ENCODE results near the gene MKKS.
"Not testable (repeated sequence)": the region's sequence is repeated elsewhere in the genome, so short reads cannot be mapped to it uniquely, and the experiment has no call there.

The MKKS gene

GRCh38 chr20:10448270-10449156 lies 14.5 kb upstream of the MKKS start:
- DNase-seq (ENCODE audit: low spot score): no peak

- DNase-seq (ENCODE audit: low spot score): no peak
Observed at GRCh38 chr20:10447028-10447427, 13.0 kb upstream of the MKKS start.

- DNase-seq (ENCODE audit: low spot score): no peak
Observed at GRCh38 chr20:10445758-10446157, 11.7 kb upstream of the MKKS start.

- DNase-seq (ENCODE audit: low spot score): no peak
Observed at GRCh38 chr20:10443936-10444335, 9.9 kb upstream of the MKKS start.

- no peak for DNase-seq (ENCODE audit: low spot score)
Observed at GRCh38 chr20:10438217-10438616, 4.2 kb upstream of the MKKS start.

- no peak for DNase-seq (ENCODE audit: low spot score)
Observed at GRCh38 chr20:10436053-10436699, 2.2 kb upstream of the MKKS start.

- DNase-seq (ENCODE audit: low spot score): peak; percentile 99
Observed at GRCh38 chr20:10434832-10435812, 1.1 kb upstream of the MKKS start, which contains the start of gene SLX4IP. SLX4IP (plus strand) TSS chr20:10435305; CDS start chr20:10458205, 22,900 bp downstream.

- DNase-seq (ENCODE audit: low spot score): peak; percentile 99
Observed at GRCh38 chr20:10434467-10434831, 427 bp upstream of the MKKS start.

GRCh38 chr20:10433014-10433622 lies 904 bp downstream of the MKKS start:
- peak; percentile 22 for DNase-seq (ENCODE audit: low spot score)

GRCh38 chr20:10432079-10432478 lies 1.9 kb downstream of the MKKS start:
- DNase-seq (ENCODE audit: low spot score): no peak

GRCh38 chr20:10430704-10431103 lies 3.3 kb downstream of the MKKS start:
- DNase-seq (ENCODE audit: low spot score): no peak

- no peak for DNase-seq (ENCODE audit: low spot score)
Observed at GRCh38 chr20:10430000-10430466, 4.0 kb downstream of the MKKS start.

- no peak for DNase-seq (ENCODE audit: low spot score)
Observed at GRCh38 chr20:10429443-10429981, 4.5 kb downstream of the MKKS start.

GRCh38 chr20:10428008-10428407 lies 6.0 kb downstream of the MKKS start:
- no peak for DNase-seq (ENCODE audit: low spot score)

- DNase-seq (ENCODE audit: low spot score): peak; percentile 79
Observed at GRCh38 chr20:10427060-10427692, 6.8 kb downstream of the MKKS start.

- DNase-seq (ENCODE audit: low spot score): no peak
Observed at GRCh38 chr20:10423735-10424134, 10.3 kb downstream of the MKKS start.

- DNase-seq (ENCODE audit: low spot score): no peak
Observed at GRCh38 chr20:10419550-10420133, 14.4 kb downstream of the MKKS start.

- DNase-seq (ENCODE audit: low spot score): not testable (repeated sequence)
Observed at GRCh38 chr20:10417218-10417617, 16.8 kb downstream of the MKKS start.

GRCh38 chr20:10415013-10415650 lies 18.9 kb downstream of the MKKS start:
- DNase-seq (ENCODE audit: low spot score): no peak

All from cerebellar cortex (tissue), 1 donor.